Activated T-helper 17 cell treated with anti-CD3 and anti-CD28 coated beads, Interleukin-2, amount 50 U/mL, for 72 hours (primary cell): ENCODE data around the gene OXNAD1. TPM values are rescaled to one million over a fixed set of nuclear protein-coding genes. Genes with fewer than 3 reads are reported as not detected.

ENCODE experiments used
- ATAC-seq: fragments of 150-1000 bp; cut with Tn5 transposase; replicated peaks from 2 replicates; pipeline ENCODE4 v1.10.0; 2021; ENCODE audit warnings: mild to moderate bottlenecking, moderate library complexity
- H3K27ac Mint-ChIP-seq: one replicate; pipeline ENCODE4 v1.8.0; 2022; ENCODE audit warnings: mixed read lengths
- H3K27me3 Mint-ChIP-seq: one replicate; pipeline ENCODE4 v1.8.0; 2022; ENCODE audit warnings: mixed read lengths
- H3K36me3 Mint-ChIP-seq: one replicate; pipeline ENCODE4 v1.8.0; 2022; ENCODE audit warnings: low read depth, mild to moderate bottlenecking, mixed read lengths
- H3K4me1 Mint-ChIP-seq: one replicate; pipeline ENCODE4 v1.8.0; 2022; ENCODE audit warnings: mixed read lengths
- H3K4me3 Mint-ChIP-seq: one replicate; pipeline ENCODE4 v1.8.0; 2022; ENCODE audit warnings: mild to moderate bottlenecking, mixed read lengths
- H3K9me3 Mint-ChIP-seq: one replicate; pipeline ENCODE4 v1.8.0; 2022; ENCODE audit warnings: mixed read lengths
- total RNA-seq, 2 donors: library from RNA; stranded (reverse); gene quantifications; one replicate each; pipeline ENCODE4 v1.2.3, GENCODE V29; 2022

The OXNAD1 gene
- total RNA-seq, 2 donors from 2014 or later: 31.4 to 32.4 TPM

- ATAC-seq: no peak
- Mint-ChIP-seq H3K4me1 (peaks cover 18% of the 10 kb centered on the region), H3K4me3 (no peak overlapping the region), H3K27ac (no peak overlapping the region), H3K9me3 (no peaks in the 10 kb centered on the region), H3K27me3 (no peaks in the 10 kb centered on the region), H3K36me3 (peaks cover 10% of the 10 kb centered on the region)
Observed at GRCh38 chr3:16253601-16254000, 11.4 kb upstream of the OXNAD1 start.

- Mint-ChIP-seq H3K4me3 (peak overlapping the region; percentile 73), H3K9me3 (no peaks in the 10 kb centered on the region), H3K36me3 (peaks cover 21% of the 10 kb centered on the region), H3K27ac (peak overlapping the region; percentile 44), H3K4me1 (peaks cover 18% of the 10 kb centered on the region), H3K27me3 (no peaks in the 10 kb centered on the region)
- peak; percentile 89 for ATAC-seq
Observed at GRCh38 chr3:16254916-16255315, 10.1 kb upstream of the OXNAD1 start.

- peaks cover 18% of the 10 kb centered on the region for H3K4me1 Mint-ChIP-seq
- H3K9me3 Mint-ChIP-seq: no peaks in the 10 kb centered on the region
- no peaks in the 10 kb centered on the region for H3K27me3 Mint-ChIP-seq
- peak; percentile 60 for ATAC-seq
- H3K4me3 Mint-ChIP-seq: peak overlapping the region; percentile 73
- peaks cover 25% of the 10 kb centered on the region for H3K36me3 Mint-ChIP-seq
- H3K27ac Mint-ChIP-seq: peak overlapping the region; percentile 44
Observed at GRCh38 chr3:16255326-16255725, 9.7 kb upstream of the OXNAD1 start.

GRCh38 chr3:16255726-16256125 is 9.3 kb upstream of the OXNAD1 start:
- no peak overlapping the region for H3K27ac Mint-ChIP-seq
- H3K4me1 Mint-ChIP-seq: peaks cover 18% of the 10 kb centered on the region
- H3K9me3 Mint-ChIP-seq: no peaks in the 10 kb centered on the region
- peak overlapping the region; percentile 73 for H3K4me3 Mint-ChIP-seq
- ATAC-seq: no peak
- H3K36me3 Mint-ChIP-seq: peaks cover 25% of the 10 kb centered on the region
- H3K27me3 Mint-ChIP-seq: no peaks in the 10 kb centered on the region

- H3K4me3 Mint-ChIP-seq: no peak overlapping the region
- H3K9me3 Mint-ChIP-seq: no peaks in the 10 kb centered on the region
- no peaks in the 10 kb centered on the region for H3K27me3 Mint-ChIP-seq
- no peak for ATAC-seq
- peaks cover 25% of the 10 kb centered on the region for H3K36me3 Mint-ChIP-seq
- no peak overlapping the region for H3K27ac Mint-ChIP-seq
- H3K4me1 Mint-ChIP-seq: peaks cover 18% of the 10 kb centered on the region
Observed at GRCh38 chr3:16257309-16257708, 7.7 kb upstream of the OXNAD1 start.

GRCh38 chr3:16258177-16258576 is 6.8 kb upstream of the OXNAD1 start:
- ATAC-seq: no peak
- H3K4me3 Mint-ChIP-seq: no peak overlapping the region
- no peaks in the 10 kb centered on the region for H3K9me3 Mint-ChIP-seq
- no peak overlapping the region for H3K27ac Mint-ChIP-seq
- peaks cover 13% of the 10 kb centered on the region for H3K4me1 Mint-ChIP-seq
- H3K36me3 Mint-ChIP-seq: peaks cover 25% of the 10 kb centered on the region
- no peaks in the 10 kb centered on the region for H3K27me3 Mint-ChIP-seq

GRCh38 chr3:16258866-16259265 is 6.1 kb upstream of the OXNAD1 start:
- no peak for ATAC-seq
- Mint-ChIP-seq H3K27ac (no peak overlapping the region), H3K36me3 (peaks cover 25% of the 10 kb centered on the region), H3K4me3 (no peak overlapping the region), H3K27me3 (no peaks in the 10 kb centered on the region), H3K4me1 (peaks cover 13% of the 10 kb centered on the region), H3K9me3 (no peaks in the 10 kb centered on the region)

- no peak overlapping the region for H3K27ac Mint-ChIP-seq
- peaks cover 5% of the 10 kb centered on the region for H3K4me1 Mint-ChIP-seq
- no peaks in the 10 kb centered on the region for H3K9me3 Mint-ChIP-seq
- no peak overlapping the region for H3K4me3 Mint-ChIP-seq
- H3K27me3 Mint-ChIP-seq: no peaks in the 10 kb centered on the region
- no peak for ATAC-seq
- peaks cover 31% of the 10 kb centered on the region for H3K36me3 Mint-ChIP-seq
Observed at GRCh38 chr3:16260046-16260445, 5.0 kb upstream of the OXNAD1 start.

- Mint-ChIP-seq H3K27me3 (no peaks in the 10 kb centered on the region), H3K4me1 (peaks cover 3% of the 10 kb centered on the region), H3K36me3 (peaks cover 24% of the 10 kb centered on the region), H3K27ac (no peak overlapping the region), H3K4me3 (no peak overlapping the region), H3K9me3 (no peaks in the 10 kb centered on the region)
- no peak for ATAC-seq
Observed at GRCh38 chr3:16262174-16262573, 2.8 kb upstream of the OXNAD1 start.

- Mint-ChIP-seq H3K9me3 (no peaks in the 10 kb centered on the region), H3K4me1 (peaks cover 8% of the 10 kb centered on the region), H3K36me3 (peaks cover 24% of the 10 kb centered on the region), H3K27me3 (no peaks in the 10 kb centered on the region), H3K4me3 (peak overlapping the region; percentile 92), H3K27ac (peak overlapping the region; percentile 93)
- ATAC-seq: peak; percentile 1
Observed at GRCh38 chr3:16264174-16264707, 771 bp upstream of the OXNAD1 start.

GRCh38 chr3:16265455-16265786 is 409 bp downstream of the OXNAD1 start:
- Mint-ChIP-seq H3K27ac (peak overlapping the region; percentile 93), H3K36me3 (peaks cover 26% of the 10 kb centered on the region), H3K4me3 (peak overlapping the region; percentile 92), H3K4me1 (peaks cover 8% of the 10 kb centered on the region), H3K27me3 (no peaks in the 10 kb centered on the region), H3K9me3 (no peaks in the 10 kb centered on the region)
- ATAC-seq: no peak

GRCh38 chr3:16266714-16267113 is 1.7 kb downstream of the OXNAD1 start:
- Mint-ChIP-seq H3K27me3 (no peaks in the 10 kb centered on the region), H3K36me3 (peaks cover 39% of the 10 kb centered on the region), H3K4me1 (peaks cover 8% of the 10 kb centered on the region), H3K27ac (no peak overlapping the region), H3K9me3 (no peaks in the 10 kb centered on the region), H3K4me3 (peak overlapping the region; percentile 92)
- no peak for ATAC-seq

GRCh38 chr3:16270855-16271254 is 5.8 kb downstream of the OXNAD1 start:
- peaks cover 8% of the 10 kb centered on the region for H3K4me1 Mint-ChIP-seq
- no peak for ATAC-seq
- no peaks in the 10 kb centered on the region for H3K9me3 Mint-ChIP-seq
- no peak overlapping the region for H3K27ac Mint-ChIP-seq
- no peak overlapping the region for H3K4me3 Mint-ChIP-seq
- H3K36me3 Mint-ChIP-seq: peaks cover 69% of the 10 kb centered on the region
- H3K27me3 Mint-ChIP-seq: no peaks in the 10 kb centered on the region

GRCh38 chr3:16272588-16272987 is 7.6 kb downstream of the OXNAD1 start:
- Mint-ChIP-seq H3K27ac (no peak overlapping the region), H3K4me3 (no peak overlapping the region), H3K9me3 (no peaks in the 10 kb centered on the region), H3K27me3 (no peaks in the 10 kb centered on the region), H3K4me1 (peaks cover under 1% of the 10 kb centered on the region), H3K36me3 (peaks cover 76% of the 10 kb centered on the region)
- ATAC-seq: no peak

- H3K27me3 Mint-ChIP-seq: no peaks in the 10 kb centered on the region
- no peak overlapping the region for H3K27ac Mint-ChIP-seq
- no peak for ATAC-seq
- no peaks in the 10 kb centered on the region for H3K4me1 Mint-ChIP-seq
- no peaks in the 10 kb centered on the region for H3K9me3 Mint-ChIP-seq
- no peak overlapping the region for H3K4me3 Mint-ChIP-seq
- H3K36me3 Mint-ChIP-seq: peaks cover 71% of the 10 kb centered on the region
Observed at GRCh38 chr3:16273867-16274266, 8.9 kb downstream of the OXNAD1 start.

- H3K9me3 Mint-ChIP-seq: no peaks in the 10 kb centered on the region
- no peak for ATAC-seq
- no peaks in the 10 kb centered on the region for H3K27me3 Mint-ChIP-seq
- H3K27ac Mint-ChIP-seq: no peak overlapping the region
- H3K4me3 Mint-ChIP-seq: no peak overlapping the region
- peaks cover 40% of the 10 kb centered on the region for H3K36me3 Mint-ChIP-seq
- H3K4me1 Mint-ChIP-seq: peaks cover 4% of the 10 kb centered on the region
Observed at GRCh38 chr3:16277471-16277870, 12.5 kb downstream of the OXNAD1 start.
